B cell (primary cell): ENCODE data around the gene ZNF618. TPM values are rescaled to one million over a fixed set of nuclear protein-coding genes. Genes with fewer than 3 reads are reported as not detected.

Source experiments
- ATAC-seq: fragments of 200-7000 bp; cut with Tn5 transposase; one replicate; pipeline ENCODE4 v1.10.0; 2021; ENCODE audit warnings: low read depth, mild to moderate bottlenecking, moderate number of reproducible peaks, moderate library complexity
- CTCF ChIA-PET: fragments of 350-600 bp; sonication (Branson Sonifier 250); formaldehyde crosslinking; loops from one replicate; lab custom pipeline; 2021; ENCODE audit warnings: antibody characterized with exemption, inconsistent platforms; lab: Charles Lee
- POLR2A ChIA-PET: fragments of 350-600 bp; sonication (Branson Sonifier 250); formaldehyde crosslinking; loops from one replicate; lab custom pipeline; 2021; ENCODE audit warnings: antibody characterized with exemption; lab: Charles Lee
- DNase-seq: peaks from one replicate; pipeline ENCODE4 v3.0.0; 2013
- H2AFZ ChIP-seq: 2 replicates; pipeline ENCODE4 v1.6.1; 2012; ENCODE audit warnings: mild to moderate bottlenecking, low read depth, low read length; ENCODE audit not compliant: insufficient read depth, poor library complexity, severe bottlenecking
- H3K27ac ChIP-seq, 2 donors: 1 replicate in 1 of 2; 2 replicates in 1 of 2; pipeline ENCODE4 v1.5.1; 2012 to 2013; ENCODE audit warnings: low read length in 2 of 2, mild to moderate bottlenecking in 2 of 2, moderate library complexity in 1 of 2
- H3K27me3 ChIP-seq, 4 experiments: fragments of 200-600 bp in 1 of 4; sonication (generic) in 1 of 4; replicated peaks in 1 of 4; 1 replicate in 2 of 4; 2 replicates in 2 of 4; pipeline versions ENCODE4 v1.6.1 to v1.7.0; 2013 to 2016; ENCODE audit warnings: low read length in 3 of 4, mild to moderate bottlenecking in 2 of 4, mixed read lengths in 1 of 4, moderate library complexity in 1 of 4; ENCODE audit not compliant: insufficient read depth in 4 of 4, control insufficient read depth in 3 of 4; ENCODE audit errors: control extremely low read depth in 1 of 4
- H3K36me3 ChIP-seq, 2 experiments: replicated peaks in 1 of 2; 1 replicate in 1 of 2; 2 replicates in 1 of 2; pipeline versions ENCODE4 v1.6.1 to v1.7.1; 2013; ENCODE audit warnings: low read length in 1 of 2; ENCODE audit not compliant: insufficient read depth in 2 of 2, control insufficient read depth in 1 of 2; ENCODE audit errors: control extremely low read depth in 1 of 2, extremely low read depth in 1 of 2
- H3K4me1 ChIP-seq, 2 donors: fragments of 200-600 bp in 1 of 2; sonication (generic) in 1 of 2; 1 replicate in 1 of 2; 2 replicates in 1 of 2; pipeline versions ENCODE4 v1.5.1 to v1.6.1; 2013 to 2017; ENCODE audit warnings: low read length in 2 of 2; ENCODE audit not compliant: control insufficient read depth in 2 of 2, insufficient read depth in 2 of 2
- H3K4me2 ChIP-seq: replicated peaks from 2 replicates; pipeline ENCODE3; 2012; ENCODE audit warnings: mild to moderate bottlenecking, low read depth, low read length; ENCODE audit not compliant: poor library complexity, severe bottlenecking
- H3K4me3 ChIP-seq, 5 experiments: fragments of 200-600 bp in 1 of 5; sonication (generic) in 1 of 5; 1 replicate in 3 of 5; 2 replicates in 2 of 5; pipeline versions ENCODE4 v1.5.1 to v1.7.0; 2011 to 2016; ENCODE audit warnings: low read length in 4 of 5, mild to moderate bottlenecking in 4 of 5, low read depth in 2 of 5, control low read depth in 1 of 5, moderate library complexity in 1 of 5; ENCODE audit not compliant: insufficient read depth in 1 of 5; ENCODE audit errors: control extremely low read depth in 1 of 5, extremely low read depth in 1 of 5
- H3K79me2 ChIP-seq: fragments of 200-600 bp; sonication (generic); one replicate; pipeline ENCODE4 v1.6.0; 2016; ENCODE audit warnings: low read length; ENCODE audit not compliant: control insufficient read depth, insufficient read depth
- H3K9ac ChIP-seq: fragments of 200-600 bp; sonication (generic); 2 replicates; pipeline ENCODE4 v1.6.1; 2017; ENCODE audit warnings: mild to moderate bottlenecking, low read length, moderate library complexity
- H3K9me3 ChIP-seq, 3 donors: one replicate each; pipeline versions ENCODE4 v1.6.1 to v1.7.1; 2013; ENCODE audit warnings: low read length in 2 of 3; ENCODE audit not compliant: control insufficient read depth in 2 of 3, insufficient read depth in 1 of 3; ENCODE audit errors: control extremely low read depth in 1 of 3
- H4K20me1 ChIP-seq: 2 replicates; pipeline ENCODE4 v1.6.0; 2012; ENCODE audit warnings: mild to moderate bottlenecking, low read length; ENCODE audit not compliant: insufficient read depth, control insufficient read depth, poor library complexity, severe bottlenecking
- H3K27ac Mint-ChIP-seq: one replicate; pipeline ENCODE4 v1.8.0; 2021; ENCODE audit warnings: mixed read lengths
- H3K27me3 Mint-ChIP-seq: one replicate; pipeline ENCODE4 v1.8.0; 2021; ENCODE audit warnings: mixed read lengths
- H3K4me1 Mint-ChIP-seq: one replicate; pipeline ENCODE4 v1.8.0; 2021; ENCODE audit warnings: mixed read lengths
- H3K4me3 Mint-ChIP-seq: one replicate; pipeline ENCODE4 v1.8.0; 2021; ENCODE audit warnings: mixed read lengths
- H3K9me3 Mint-ChIP-seq: one replicate; pipeline ENCODE4 v1.8.0; 2022; ENCODE audit warnings: mixed read lengths; ENCODE audit not compliant: insufficient read depth
- CTCF ChIP-seq: fragments of 200-600 bp; IDR thresholded peaks from one replicate; pipeline ENCODE4 v1.8.0; 2022; ENCODE audit warnings: antibody characterized with exemption, mild to moderate bottlenecking
- EZH2 ChIP-seq: IDR thresholded peaks from 2 replicates; pipeline ENCODE4 v1.6.1; 2012; ENCODE audit warnings: borderline replicate concordance, low read depth, mild to moderate bottlenecking, moderate library complexity, low read length; ENCODE audit not compliant: insufficient read depth, poor library complexity, severe bottlenecking
- WGBS: methylation state at CpG from one replicate; pipeline ENCODE4 v1.1.5; 2013; ENCODE audit warnings: missing lambda C conversion rate; ENCODE audit not compliant: insufficient coverage; 5-methylcytosine and 5-hydroxymethylcytosine counted together
- intact Hi-C: fragments of 100-400 bp; cut with micrococcal nuclease; formaldehyde crosslinking; loops from one replicate; pipeline ENCODE4 v1.10.0; 2022
- polyA plus RNA-seq: library from polyadenylated mRNA; depleted of rRNA; stranded (reverse); fragments of >200 nt; gene quantifications from 2 replicates; pipeline ENCODE4 v1.2.3, GENCODE V29; 2012
- total RNA-seq, 2 donors: library from RNA; stranded (reverse); fragments of 120-200 nt in 1 of 2; gene quantifications; 1 replicate in 1 of 2; 2 replicates in 1 of 2; pipeline versions ENCODE4 v1.2.3 to v1.2.4, GENCODE V29; 2013 to 2022

The ZNF618 gene
- total and polyA plus RNA-seq, 2 donors (not counting 1 experiment from before 2014, with no cell fraction given): 1.4 to 2.5 TPM

GRCh38 chr9:113875459-113876150 is 504 bp upstream of the ZNF618 start:
- Histone ChIP-seq H3K36me3 (no peaks in the 10 kb centered on the region), H3K79me2 (no peaks in the 10 kb centered on the region), H3K9me3 (no peaks in the 10 kb centered on the region), H3K9ac (no peak overlapping the region), H3K4me3 (peak overlapping the region in 2 of 5 experiments; percentile 15 to 36), H2AFZ (no peak overlapping the region), H3K27me3 (peaks cover 0 to 3% (median 0%) of the 10 kb centered on the region in 4 experiments), H3K4me1 (peaks cover 0 to 3% of the 10 kb centered on the region in 2 donors), H4K20me1 (no peaks in the 10 kb centered on the region), H3K27ac (no peak overlapping the region), H3K4me2 (peak overlapping the region; percentile 68)
- ATAC-seq (peak; percentile 34), DNase-seq (no peak)
- Mint-ChIP-seq H3K4me3 (peak overlapping the region; percentile 39), H3K27me3 (peaks cover 39% of the 10 kb centered on the region), H3K9me3 (no peaks in the 10 kb centered on the region), H3K4me1 (peaks cover 4% of the 10 kb centered on the region), H3K27ac (no peak overlapping the region)
- under 1% methylated on average over 45 of the region's 55 CpGs for WGBS
- TF ChIP-seq EZH2 (no peak), CTCF (no peak)
- ChIA-PET POLR2A (no interaction called here), CTCF (no interaction called here)
- intact Hi-C loops: loop anchor here (1.0 to 10.0 kb wide), 2 partner anchors 68 to 601 kb away; partner anchors contain the start of genes CDC26 and PRPF4

- H3K79me2 ChIP-seq: no peaks in the 10 kb centered on the region
- Mint-ChIP-seq H3K9me3 (no peaks in the 10 kb centered on the region), H3K27me3 (peaks cover 33% of the 10 kb centered on the region), H3K4me3 (peak overlapping the region; percentile 92), H3K27ac (no peak overlapping the region), H3K4me1 (peaks cover 4% of the 10 kb centered on the region)
- TF ChIP-seq CTCF: peak; percentile 31
- TF ChIP-seq EZH2: no peak
- H3K27ac ChIP-seq: no peak overlapping the region
- ChIA-PET CTCF (interaction anchor here (0.7 to 1.7 kb wide), 5 partner anchors 9 to 195 kb away, joined by 3 to 6 read pairs (median 3); no protein-coding TSS in a partner anchor), POLR2A (no interaction called here)
- no peaks in the 10 kb centered on the region for H3K36me3 ChIP-seq
- no peak for ATAC-seq
- intact Hi-C loops: loop anchor here (1.0 to 10.0 kb wide), 2 partner anchors 70 to 602 kb away; partner anchors contain the start of genes CDC26 and PRPF4
- H3K4me3 ChIP-seq: peak overlapping the region in 4 of 5 experiments; percentile 64 to 90 (median 71)
- DNase-seq: no peak
- no peaks in the 10 kb centered on the region for H4K20me1 ChIP-seq
- peak overlapping the region; percentile 74 for H3K9ac ChIP-seq
- H2AFZ ChIP-seq: peak overlapping the region; percentile 93
- peak overlapping the region; percentile 89 for H3K4me2 ChIP-seq
- no peaks in the 10 kb centered on the region for H3K9me3 ChIP-seq
- peaks cover 0 to 3% of the 10 kb centered on the region in 2 donors for H3K4me1 ChIP-seq
- peaks cover 0 to 3% (median 0%) of the 10 kb centered on the region in 4 experiments for H3K27me3 ChIP-seq
- WGBS: no CpG with 5 or more reads among the region's 1 CpG
Observed at GRCh38 chr9:113876993-113877368, 872 bp downstream of the ZNF618 start.
